Breast epithelium (tissue), 3 donors: ENCODE results near the gene NFIB.

Experiments used
- POLR2A ChIP-seq: fragments of 450-650 bp; IDR thresholded peaks from one replicate; pipeline ENCODE4 v1.6.1; 2016; ENCODE audit warnings: antibody characterized with exemption, mild to moderate bottlenecking, moderate library complexity
- POLR2AphosphoS5 ChIP-seq, 3 donors: sonication (generic); formaldehyde crosslinking; IDR thresholded peaks; one replicate each; pipeline ENCODE4 v1.6.1; 2017; ENCODE audit warnings: antibody characterized with exemption in 3 of 3
- TF ChIP-seq, protein P1 (sequence below), 3 donors: fragments of 450-650 bp; IDR thresholded peaks; one replicate each; pipeline ENCODE4 v1.5.1; 2016 to 2017; ENCODE audit warnings: antibody characterized with exemption in 3 of 3, mild to moderate bottlenecking in 3 of 3, moderate library complexity in 3 of 3

DNA sequence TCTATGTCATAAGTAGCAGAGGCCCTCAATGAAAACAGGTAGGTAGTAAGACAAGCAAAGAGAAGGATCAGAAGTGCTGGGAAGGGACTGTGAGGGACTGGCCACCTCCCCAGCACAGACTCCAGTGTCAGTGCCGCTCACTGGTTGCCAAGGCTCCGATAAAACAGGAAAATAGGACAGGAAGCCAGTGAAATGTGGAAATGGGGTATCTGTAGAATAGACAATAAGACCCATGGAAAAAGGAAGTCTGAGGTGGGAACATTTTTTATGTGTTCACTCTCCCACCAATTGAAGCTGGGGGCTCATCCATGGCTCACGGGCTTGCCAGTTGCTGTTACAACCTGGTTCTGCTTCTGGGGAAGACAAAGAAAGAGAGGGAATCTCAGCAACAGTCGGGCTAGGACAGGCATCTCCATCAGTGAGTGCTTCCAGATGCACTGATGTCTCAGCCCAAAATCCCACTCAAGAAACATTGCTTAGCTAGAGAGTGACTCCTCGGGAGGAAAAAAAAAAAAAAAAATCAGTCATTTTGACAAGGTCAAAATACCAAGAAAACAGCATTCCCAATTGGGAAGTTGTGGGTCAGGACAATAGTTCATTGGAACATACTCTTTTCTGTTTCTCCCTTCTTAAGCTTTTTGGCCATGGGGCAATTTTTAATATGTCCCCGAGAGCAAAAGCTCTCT, 27.6 kb upstream of the NFIB start:
- TF ChIP-seq, protein P1, sequence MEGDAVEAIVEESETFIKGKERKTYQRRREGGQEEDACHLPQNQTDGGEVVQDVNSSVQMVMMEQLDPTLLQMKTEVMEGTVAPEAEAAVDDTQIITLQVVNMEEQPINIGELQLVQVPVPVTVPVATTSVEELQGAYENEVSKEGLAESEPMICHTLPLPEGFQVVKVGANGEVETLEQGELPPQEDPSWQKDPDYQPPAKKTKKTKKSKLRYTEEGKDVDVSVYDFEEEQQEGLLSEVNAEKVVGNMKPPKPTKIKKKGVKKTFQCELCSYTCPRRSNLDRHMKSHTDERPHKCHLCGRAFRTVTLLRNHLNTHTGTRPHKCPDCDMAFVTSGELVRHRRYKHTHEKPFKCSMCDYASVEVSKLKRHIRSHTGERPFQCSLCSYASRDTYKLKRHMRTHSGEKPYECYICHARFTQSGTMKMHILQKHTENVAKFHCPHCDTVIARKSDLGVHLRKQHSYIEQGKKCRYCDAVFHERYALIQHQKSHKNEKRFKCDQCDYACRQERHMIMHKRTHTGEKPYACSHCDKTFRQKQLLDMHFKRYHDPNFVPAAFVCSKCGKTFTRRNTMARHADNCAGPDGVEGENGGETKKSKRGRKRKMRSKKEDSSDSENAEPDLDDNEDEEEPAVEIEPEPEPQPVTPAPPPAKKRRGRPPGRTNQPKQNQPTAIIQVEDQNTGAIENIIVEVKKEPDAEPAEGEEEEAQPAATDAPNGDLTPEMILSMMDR (IDR thresholded peaks at IDR 0.05): no peak
- TF ChIP-seq POLR2AphosphoS5 (IDR thresholded peaks at IDR 0.05) (no peak), POLR2A (no peak)
